HCT116 (cell line): ENCODE measurements around the gene APP. TPM values are rescaled to one million over a fixed set of nuclear protein-coding genes. Genes with fewer than 3 reads are reported as not detected.

Experiments used
- ATAC-seq: fragments of 200-7000 bp; cut with Tn5 transposase; 2 replicates; pipeline ENCODE4 v1.9.1; 2020; ENCODE audit warnings: mild to moderate bottlenecking, moderate library complexity
- BruUV-seq: library from RNA; stranded (reverse); fragments of 400-500 nt; replicated peaks from 2 replicates; lab custom pipeline; 2021; lab: Mats Ljungman, UMichigan
- CTCF ChIA-PET: fragments of 300-600 bp; sonication (Branson Sonifier 250); formaldehyde crosslinking; loops from one replicate; lab custom pipeline; 2021; ENCODE audit warnings: antibody characterized with exemption; lab: Charles Lee
- POLR2A ChIA-PET: fragments of 300-600, 350-600 bp; sonication (Branson Sonifier 250); formaldehyde crosslinking; loops from one replicate; lab custom pipeline; 2021; ENCODE audit warnings: antibody characterized with exemption; lab: Charles Lee
- RAD21 ChIA-PET, 2 experiments: fragments of 300-600 bp; sonication (Branson Sonifier 250); formaldehyde crosslinking; loops; one replicate each; lab custom pipeline; 2023; ENCODE audit warnings: low total read pairs in 2 of 2; ENCODE audit not compliant: uncharacterized antibody in 2 of 2, unreplicated experiment in 2 of 2, low non-redundant PET in 1 of 2; lab: Charles Lee
- DNase-seq: peaks from one replicate; pipeline ENCODE4 v3.0.0-alpha.2; 2010; ENCODE audit warnings: low read depth, low spot score
- H2AFZ ChIP-seq: fragments of 200-600 bp; shearing (Covaris generic), sonication (generic); 2 replicates; pipeline ENCODE4 v1.6.1; 2017; ENCODE audit warnings: low read depth, mixed run types, mixed read lengths, antibody characterized with exemption, low read length; ENCODE audit not compliant: poor library complexity, severe bottlenecking
- H3K27ac ChIP-seq: 2 replicates; pipeline ENCODE4 v1.5.1; 2012; ENCODE audit warnings: low read depth, low read length
- H3K27me3 ChIP-seq: fragments of 200-600 bp; sonication (generic); 2 replicates; pipeline ENCODE4 v1.6.1; 2016; ENCODE audit warnings: mixed run types, low read length, mixed read lengths; ENCODE audit not compliant: insufficient read depth
- H3K36me3 ChIP-seq, 2 experiments: fragments of 200-500 bp in 1 of 2; fragments of 200-600 bp in 1 of 2; sonication (Bioruptor generic) in 1 of 2; sonication (generic) in 1 of 2; 2 replicates each; pipeline versions ENCODE4 v1.5.1 to v1.6.1; 2014 to 2016; ENCODE audit warnings: low read length in 2 of 2, inconsistent platforms in 1 of 2, mixed read lengths in 1 of 2, mixed run types in 1 of 2; ENCODE audit not compliant: insufficient read depth in 2 of 2, control insufficient read depth in 1 of 2
- H3K4me1 ChIP-seq, 2 experiments: fragments of 200-600 bp in 1 of 2; sonication (generic) in 1 of 2; 2 replicates each; pipeline versions ENCODE4 v1.5.1 to v1.6.1; 2012 to 2017; ENCODE audit warnings: low read length in 2 of 2, inconsistent platforms in 1 of 2, mild to moderate bottlenecking in 1 of 2, mixed read lengths in 1 of 2, mixed run types in 1 of 2, moderate library complexity in 1 of 2; ENCODE audit not compliant: insufficient read depth in 2 of 2, control insufficient read depth in 1 of 2
- H3K4me2 ChIP-seq: fragments of 200-600 bp; sonication (generic); 2 replicates; pipeline ENCODE4 v1.6.1; 2017; ENCODE audit warnings: mixed run types, low read length, mixed read lengths
- H3K4me3 ChIP-seq, 2 experiments: fragments of 200-600 bp in 1 of 2; sonication (generic) in 1 of 2; replicated peaks in 1 of 2; 2 replicates each; pipeline ENCODE4 v1.5.1; 2011 to 2016; ENCODE audit warnings: low read length in 2 of 2, control low read depth in 1 of 2, low read depth in 1 of 2, mild to moderate bottlenecking in 1 of 2, mixed read lengths in 1 of 2, mixed run types in 1 of 2
- H3K79me2 ChIP-seq: fragments of 200-600 bp; sonication (generic); 2 replicates; pipeline ENCODE4 v1.6.1; 2017; ENCODE audit warnings: mild to moderate bottlenecking, mixed run types, low read length, moderate library complexity, mixed read lengths; ENCODE audit not compliant: insufficient read depth
- H3K9ac ChIP-seq: fragments of 200-600 bp; sonication (generic); 2 replicates; pipeline ENCODE4 v1.6.1; 2016; ENCODE audit warnings: low read length, mixed read lengths
- H3K9me2 ChIP-seq: fragments of 200-600 bp; sonication (generic), shearing (Covaris generic); 2 replicates; pipeline ENCODE4 v1.6.1; 2017; ENCODE audit warnings: mixed run types, mild to moderate bottlenecking, moderate library complexity; ENCODE audit not compliant: insufficient read depth
- H3K9me3 ChIP-seq, 2 experiments: fragments of 200-500 bp in 1 of 2; fragments of 200-600 bp in 1 of 2; sonication (Bioruptor generic) in 1 of 2; sonication (generic) in 1 of 2; 2 replicates each; pipeline ENCODE4 v1.6.1; 2014 to 2017; ENCODE audit warnings: low read length in 2 of 2, mixed read lengths in 2 of 2, inconsistent platforms in 1 of 2, low read depth in 1 of 2, mild to moderate bottlenecking in 1 of 2, mixed run types in 1 of 2, moderate library complexity in 1 of 2; ENCODE audit not compliant: control insufficient read depth in 1 of 2, insufficient read depth in 1 of 2
- H4K20me1 ChIP-seq: fragments of 200-600 bp; sonication (generic), shearing (Covaris generic); 2 replicates; pipeline ENCODE4 v1.6.1; 2017; ENCODE audit warnings: mixed run types, mild to moderate bottlenecking, moderate library complexity; ENCODE audit not compliant: insufficient read depth
- CBX3 ChIP-seq: IDR thresholded peaks from 2 replicates; pipeline ENCODE4 v1.6.1; 2012; ENCODE audit warnings: low read depth
- ELF1 ChIP-seq: IDR thresholded peaks from 2 replicates; pipeline ENCODE4 v1.6.1; 2012; ENCODE audit warnings: low read depth, borderline replicate concordance
- EZH2 ChIP-seq: fragments of 200-600 bp; sonication (generic); IDR thresholded peaks from 2 replicates; pipeline ENCODE4 v1.6.1; 2017; ENCODE audit warnings: antibody characterized with exemption, mixed run types
- FOSL1 ChIP-seq: IDR thresholded peaks from 2 replicates; pipeline ENCODE4 v1.6.1; 2012; ENCODE audit warnings: low read depth
- JUND ChIP-seq: IDR thresholded peaks from 2 replicates; pipeline ENCODE4 v1.6.1; 2012
- POLR2AphosphoS5 ChIP-seq: IDR thresholded peaks from 2 replicates; pipeline ENCODE4 v1.6.1; 2011; ENCODE audit warnings: mild to moderate bottlenecking, low read depth, low read length, moderate library complexity
- RAD21 ChIP-seq: IDR thresholded peaks from 2 replicates; pipeline ENCODE4 v1.6.1; 2012; ENCODE audit warnings: low read depth, mild to moderate bottlenecking
- SIN3A ChIP-seq: IDR thresholded peaks from 2 replicates; pipeline ENCODE4 v1.6.1; 2012; ENCODE audit warnings: low read depth
- SRF ChIP-seq: IDR thresholded peaks from 2 replicates; pipeline ENCODE4 v1.6.1; 2012; ENCODE audit warnings: low read depth
- TCF7L2 ChIP-seq: IDR thresholded peaks from 2 replicates; pipeline ENCODE4 v1.7.0; 2011; ENCODE audit warnings: borderline replicate concordance, inconsistent platforms; ENCODE audit not compliant: insufficient read depth, insufficient read length; ENCODE audit errors: extremely low read depth
- YY1 ChIP-seq: IDR thresholded peaks from 2 replicates; pipeline ENCODE4 v1.6.1; 2011; ENCODE audit warnings: low read length, low read depth, moderate library complexity, mild to moderate bottlenecking; ENCODE audit not compliant: insufficient replicate concordance; ENCODE audit errors: extremely low read depth
- intact Hi-C: fragments of 100-400 bp; cut with micrococcal nuclease; formaldehyde crosslinking; loops from 2 replicates; pipeline ENCODE4 v1.10.0; 2022
- total RNA-seq: library from RNA; stranded (reverse); gene quantifications from one replicate; pipeline ENCODE4 v1.2.1, GENCODE V29; 2021; ENCODE audit not compliant: unreplicated experiment
- TF ChIP-seq, protein P1 (sequence below): IDR thresholded peaks from 2 replicates; pipeline ENCODE4 v1.6.1; 2012; ENCODE audit warnings: low read depth
- TF ChIP-seq, protein P2 (sequence below), 3 experiments: fragments of 200-600 bp in 1 of 3; sonication (generic) in 1 of 3; IDR thresholded peaks in 2 of 3; conservative IDR thresholded peaks in 1 of 3; 2 replicates each; pipeline ENCODE4 v1.5.1; 2012 to 2017; ENCODE audit warnings: low read depth in 2 of 3, low read length in 2 of 3, antibody characterized with exemption in 1 of 3, borderline replicate concordance in 1 of 3, control low read depth in 1 of 3, mild to moderate bottlenecking in 1 of 3, mixed read lengths in 1 of 3, mixed run types in 1 of 3, moderate library complexity in 1 of 3; ENCODE audit not compliant: insufficient read depth in 1 of 3
- TF ChIP-seq, protein P3 (sequence below): IDR thresholded peaks from 2 replicates; pipeline ENCODE4 v1.6.1; 2012

Gene APP
- total RNA-seq, 1 experiment from 2014 or later = 267 TPM

DNA sequence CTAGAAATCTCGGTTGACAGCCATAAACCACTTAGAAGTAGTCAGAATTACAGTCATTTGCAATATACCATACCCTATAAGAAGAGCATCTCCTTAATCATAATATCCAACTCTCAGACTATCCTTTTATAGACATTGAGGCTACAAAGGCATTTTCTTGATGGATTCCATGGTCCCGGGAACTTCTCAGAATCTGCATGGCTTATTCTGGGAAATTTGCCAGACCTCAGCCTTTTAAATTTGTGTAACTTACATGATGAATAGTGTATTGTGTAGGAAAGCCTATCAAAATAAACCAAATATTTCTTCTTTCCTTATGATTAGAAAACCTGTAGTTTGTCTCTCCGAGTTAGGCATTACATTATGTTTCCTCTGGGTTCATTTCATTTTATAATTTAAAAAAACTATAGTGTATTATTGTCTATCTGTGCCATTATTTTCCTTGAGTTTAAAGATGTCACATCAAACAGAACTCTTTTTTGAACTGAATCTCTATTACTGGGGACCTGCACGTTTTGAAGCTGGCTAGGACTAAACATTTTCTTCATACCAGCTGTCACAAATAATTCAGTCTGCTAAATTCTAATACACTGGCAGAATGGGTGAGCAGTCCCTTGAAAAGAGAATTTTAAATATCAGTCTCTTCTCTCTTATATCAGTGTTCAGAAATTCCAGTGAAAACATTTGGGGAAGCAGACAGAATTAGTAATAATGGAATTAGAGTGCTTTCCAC is 332.9 kb downstream of the APP start:
- no peak for DNase-seq
- Histone ChIP-seq H2AFZ (no peak overlapping the region), H4K20me1 (no peaks in the 10 kb centered on the region), H3K4me1 (no peaks in the 10 kb centered on the region), H3K27me3 (0 out of 2 replicates have a peak, but pooled peaks cover 4% of the 10 kb centered on the region), H3K9ac (no peak overlapping the region), H3K27ac (no peak overlapping the region), H3K9me3 (no peaks in the 10 kb centered on the region), H3K36me3 (no peaks in the 10 kb centered on the region), H3K4me3 (no peak overlapping the region), H3K4me2 (no peak overlapping the region), H3K9me2 (no peaks in the 10 kb centered on the region), H3K79me2 (no peaks in the 10 kb centered on the region)
- CTCF ChIA-PET = no interaction called here
- no peak for ATAC-seq
- RAD21 ChIA-PET = no interaction called here
- POLR2A ChIA-PET = no interaction called here
- intact Hi-C loops = no loop called here
- TF ChIP-seq EZH2 = no peak
- no peak for TF ChIP-seq POLR2AphosphoS5
- no peak for TF ChIP-seq SRF
- no peak for TF ChIP-seq YY1
- TF ChIP-seq TCF7L2 = no peak
- no peak for TF ChIP-seq JUND
- TF ChIP-seq SIN3A = no peak
- TF ChIP-seq FOSL1 = no peak
- no peak for TF ChIP-seq RAD21
- BruUV-seq = no TSS peak

DNA sequence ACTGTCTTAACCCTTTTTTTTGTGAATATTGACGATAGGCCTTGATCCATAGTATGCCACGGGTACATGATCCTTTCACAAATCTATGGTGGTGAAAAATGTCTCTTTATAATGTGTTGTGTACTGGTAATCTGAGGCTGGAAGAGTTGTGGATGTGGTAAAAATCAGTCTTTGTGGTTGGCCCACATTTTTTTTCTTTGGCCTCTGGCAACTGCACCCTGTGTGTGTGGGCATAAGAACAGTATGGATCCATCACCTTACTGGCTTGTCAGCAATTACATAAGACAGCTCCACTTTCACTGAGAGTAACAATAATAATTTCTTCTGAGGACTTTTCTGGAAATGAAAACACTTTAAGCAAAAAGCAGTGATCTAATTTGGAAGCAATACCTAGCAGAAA is 334.2 kb downstream of the APP start:
- DNase-seq = no peak
- RAD21 ChIA-PET = no interaction called here
- CTCF ChIA-PET = no interaction called here
- no peak for TF ChIP-seq JUND
- TF ChIP-seq, protein P1, sequence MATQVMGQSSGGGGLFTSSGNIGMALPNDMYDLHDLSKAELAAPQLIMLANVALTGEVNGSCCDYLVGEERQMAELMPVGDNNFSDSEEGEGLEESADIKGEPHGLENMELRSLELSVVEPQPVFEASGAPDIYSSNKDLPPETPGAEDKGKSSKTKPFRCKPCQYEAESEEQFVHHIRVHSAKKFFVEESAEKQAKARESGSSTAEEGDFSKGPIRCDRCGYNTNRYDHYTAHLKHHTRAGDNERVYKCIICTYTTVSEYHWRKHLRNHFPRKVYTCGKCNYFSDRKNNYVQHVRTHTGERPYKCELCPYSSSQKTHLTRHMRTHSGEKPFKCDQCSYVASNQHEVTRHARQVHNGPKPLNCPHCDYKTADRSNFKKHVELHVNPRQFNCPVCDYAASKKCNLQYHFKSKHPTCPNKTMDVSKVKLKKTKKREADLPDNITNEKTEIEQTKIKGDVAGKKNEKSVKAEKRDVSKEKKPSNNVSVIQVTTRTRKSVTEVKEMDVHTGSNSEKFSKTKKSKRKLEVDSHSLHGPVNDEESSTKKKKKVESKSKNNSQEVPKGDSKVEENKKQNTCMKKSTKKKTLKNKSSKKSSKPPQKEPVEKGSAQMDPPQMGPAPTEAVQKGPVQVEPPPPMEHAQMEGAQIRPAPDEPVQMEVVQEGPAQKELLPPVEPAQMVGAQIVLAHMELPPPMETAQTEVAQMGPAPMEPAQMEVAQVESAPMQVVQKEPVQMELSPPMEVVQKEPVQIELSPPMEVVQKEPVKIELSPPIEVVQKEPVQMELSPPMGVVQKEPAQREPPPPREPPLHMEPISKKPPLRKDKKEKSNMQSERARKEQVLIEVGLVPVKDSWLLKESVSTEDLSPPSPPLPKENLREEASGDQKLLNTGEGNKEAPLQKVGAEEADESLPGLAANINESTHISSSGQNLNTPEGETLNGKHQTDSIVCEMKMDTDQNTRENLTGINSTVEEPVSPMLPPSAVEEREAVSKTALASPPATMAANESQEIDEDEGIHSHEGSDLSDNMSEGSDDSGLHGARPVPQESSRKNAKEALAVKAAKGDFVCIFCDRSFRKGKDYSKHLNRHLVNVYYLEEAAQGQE = no peak
- no peak for TF ChIP-seq CBX3
- no peak for TF ChIP-seq SIN3A
- TF ChIP-seq TCF7L2 = no peak
- no peak for TF ChIP-seq ELF1
- TF ChIP-seq, protein P2, sequence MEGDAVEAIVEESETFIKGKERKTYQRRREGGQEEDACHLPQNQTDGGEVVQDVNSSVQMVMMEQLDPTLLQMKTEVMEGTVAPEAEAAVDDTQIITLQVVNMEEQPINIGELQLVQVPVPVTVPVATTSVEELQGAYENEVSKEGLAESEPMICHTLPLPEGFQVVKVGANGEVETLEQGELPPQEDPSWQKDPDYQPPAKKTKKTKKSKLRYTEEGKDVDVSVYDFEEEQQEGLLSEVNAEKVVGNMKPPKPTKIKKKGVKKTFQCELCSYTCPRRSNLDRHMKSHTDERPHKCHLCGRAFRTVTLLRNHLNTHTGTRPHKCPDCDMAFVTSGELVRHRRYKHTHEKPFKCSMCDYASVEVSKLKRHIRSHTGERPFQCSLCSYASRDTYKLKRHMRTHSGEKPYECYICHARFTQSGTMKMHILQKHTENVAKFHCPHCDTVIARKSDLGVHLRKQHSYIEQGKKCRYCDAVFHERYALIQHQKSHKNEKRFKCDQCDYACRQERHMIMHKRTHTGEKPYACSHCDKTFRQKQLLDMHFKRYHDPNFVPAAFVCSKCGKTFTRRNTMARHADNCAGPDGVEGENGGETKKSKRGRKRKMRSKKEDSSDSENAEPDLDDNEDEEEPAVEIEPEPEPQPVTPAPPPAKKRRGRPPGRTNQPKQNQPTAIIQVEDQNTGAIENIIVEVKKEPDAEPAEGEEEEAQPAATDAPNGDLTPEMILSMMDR (IDR thresholded peaks at IDR 0.05 in 2 of 3, conservative IDR thresholded peaks at IDR 0.05 in 1 of 3; ENCODE audit: borderline replicate concordance in 1 of 3, insufficient read depth in 1 of 3, low read depth in 2 of 3, low read length in 2 of 3) = no peak
- TF ChIP-seq, protein P3, sequence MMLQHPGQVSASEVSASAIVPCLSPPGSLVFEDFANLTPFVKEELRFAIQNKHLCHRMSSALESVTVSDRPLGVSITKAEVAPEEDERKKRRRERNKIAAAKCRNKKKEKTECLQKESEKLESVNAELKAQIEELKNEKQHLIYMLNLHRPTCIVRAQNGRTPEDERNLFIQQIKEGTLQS = no peak
- no peak for TF ChIP-seq EZH2

More for the DNA sequence above, 334.2 kb downstream of the APP start:
- no TSS peak for BruUV-seq
- intact Hi-C loops = no loop called here
- no peaks in the 10 kb centered on the region for H3K9me2 ChIP-seq
- H3K4me2 ChIP-seq = no peak overlapping the region
- no peak overlapping the region for H3K4me3 ChIP-seq
- no peaks in the 10 kb centered on the region for H3K4me1 ChIP-seq
- no peaks in the 10 kb centered on the region for H3K27me3 ChIP-seq
- no peaks in the 10 kb centered on the region for H4K20me1 ChIP-seq
- no peaks in the 10 kb centered on the region for H3K79me2 ChIP-seq
- H3K27ac ChIP-seq = no peak overlapping the region
- no peak for ATAC-seq
- no peaks in the 10 kb centered on the region for H3K36me3 ChIP-seq
- H3K9ac ChIP-seq = no peak overlapping the region
- POLR2A ChIA-PET = no interaction called here
- no peak overlapping the region for H2AFZ ChIP-seq
- H3K9me3 ChIP-seq = no peaks in the 10 kb centered on the region
